HG03378 (cell line): Measurements from ENCODE around the gene ANO3.

Experiments used
- ATAC-seq: cut with Tn5 transposase; IDR thresholded peaks from one replicate; pipeline ENCODE4 v1.9.1; 2021; ENCODE audit warnings: mild to moderate bottlenecking, moderate library complexity; ENCODE audit not compliant: unreplicated experiment

Gene ANO3

DNA sequence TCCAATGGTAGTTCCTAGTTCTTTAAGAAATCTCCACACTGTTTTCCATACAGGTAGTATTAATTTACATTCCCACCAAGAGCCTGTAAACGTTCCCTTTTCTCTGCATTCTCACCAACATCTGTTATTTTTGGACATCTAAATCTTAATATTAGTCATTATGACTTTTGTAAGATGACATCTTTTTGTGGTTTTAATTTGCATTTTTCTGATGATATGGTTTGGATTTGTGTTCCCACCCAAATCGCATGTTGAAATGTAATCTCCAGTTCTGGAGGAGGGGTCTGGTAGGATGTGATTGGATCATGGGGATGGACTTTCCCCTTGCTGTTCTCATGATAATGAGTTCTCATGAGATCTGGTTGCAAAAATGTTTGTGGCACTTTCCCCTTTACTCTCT is 151.2 kb downstream of the ANO3 start:
- no peak for ATAC-seq

DNA sequence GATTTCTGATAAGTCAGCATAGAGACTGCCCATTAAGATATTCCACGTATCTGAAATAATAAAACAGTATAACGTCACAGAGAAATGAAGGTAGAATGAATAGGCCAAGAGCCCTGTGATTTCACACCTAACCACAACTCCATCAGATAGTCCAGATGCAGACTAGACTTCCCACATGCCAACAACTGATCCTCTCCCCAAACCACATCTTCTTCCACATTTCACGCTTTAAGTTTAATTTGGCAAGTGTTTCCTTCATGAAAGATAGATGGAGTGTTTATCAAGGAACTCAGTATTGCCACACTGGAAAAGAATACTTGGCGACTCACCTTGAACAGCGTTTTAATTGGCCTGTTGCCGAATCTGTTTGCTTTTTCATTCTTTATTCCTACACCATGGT is 158.6 kb downstream of the ANO3 start:
- no peak for ATAC-seq

GRCh38 chr11:26493616-26494015 is 161.7 kb downstream of the ANO3 start:
- ATAC-seq: no peak

- no peak for ATAC-seq
Measured at GRCh38 chr11:26507229-26507628, 175.3 kb downstream of the ANO3 start.

- no peak for ATAC-seq
Measured at GRCh38 chr11:26510164-26510563, 178.2 kb downstream of the ANO3 start.

- no peak for ATAC-seq
Measured at GRCh38 chr11:26510756-26511155, 178.8 kb downstream of the ANO3 start.

DNA sequence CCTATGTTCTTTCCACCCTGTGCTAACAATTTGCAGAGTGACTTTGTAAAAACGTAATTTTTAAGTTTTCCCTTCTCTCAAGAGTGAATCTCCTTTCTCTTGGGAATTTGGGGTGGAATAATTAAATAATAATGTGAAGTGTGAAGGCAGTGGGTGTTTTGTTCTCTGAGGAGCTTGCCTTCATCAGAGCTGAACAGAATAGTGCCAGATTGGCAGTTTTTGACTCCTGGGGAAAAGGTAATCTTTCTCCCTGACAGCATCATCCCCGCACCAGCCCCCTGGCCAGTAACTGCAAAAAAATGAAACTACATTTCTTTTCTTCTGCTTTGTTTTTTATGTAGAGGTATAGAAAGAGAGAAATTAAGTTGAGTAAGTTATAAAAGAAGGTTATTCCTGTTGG is 180.3 kb downstream of the ANO3 start:
- ATAC-seq: no peak

DNA sequence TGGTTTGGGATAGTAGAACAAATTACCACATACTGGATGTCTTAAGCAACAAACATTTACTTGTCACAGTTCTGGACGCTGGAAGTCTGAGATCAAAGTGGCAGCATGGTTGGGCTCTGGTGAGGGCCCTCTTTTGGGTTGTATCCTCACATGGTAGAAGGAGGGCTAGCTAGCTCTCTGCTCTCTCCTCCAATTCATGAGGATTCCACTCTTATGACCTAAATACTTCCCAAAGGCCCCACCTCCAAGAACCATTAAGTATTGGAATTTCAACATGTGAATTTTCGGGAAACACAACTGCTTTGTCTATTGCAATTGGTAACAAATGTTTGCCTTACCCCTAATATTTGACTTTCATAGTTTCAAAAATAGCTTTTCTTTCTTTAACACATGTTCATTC is 187.5 kb downstream of the ANO3 start:
- ATAC-seq: no peak

GRCh38 chr11:26522912-26523610 is 191.1 kb downstream of the ANO3 start:
- no peak for ATAC-seq

GRCh38 chr11:26527685-26528084 is 195.8 kb downstream of the ANO3 start:
- no peak for ATAC-seq

- no peak for ATAC-seq
Measured at GRCh38 chr11:26537341-26537740, 205.4 kb downstream of the ANO3 start.

GRCh38 chr11:26539517-26539916 is 207.6 kb downstream of the ANO3 start:
- ATAC-seq: no peak

- no peak for ATAC-seq
Measured at GRCh38 chr11:26541870-26542269, 209.9 kb downstream of the ANO3 start.

- no peak for ATAC-seq
Measured at GRCh38 chr11:26549176-26549575, 217.2 kb downstream of the ANO3 start.

DNA sequence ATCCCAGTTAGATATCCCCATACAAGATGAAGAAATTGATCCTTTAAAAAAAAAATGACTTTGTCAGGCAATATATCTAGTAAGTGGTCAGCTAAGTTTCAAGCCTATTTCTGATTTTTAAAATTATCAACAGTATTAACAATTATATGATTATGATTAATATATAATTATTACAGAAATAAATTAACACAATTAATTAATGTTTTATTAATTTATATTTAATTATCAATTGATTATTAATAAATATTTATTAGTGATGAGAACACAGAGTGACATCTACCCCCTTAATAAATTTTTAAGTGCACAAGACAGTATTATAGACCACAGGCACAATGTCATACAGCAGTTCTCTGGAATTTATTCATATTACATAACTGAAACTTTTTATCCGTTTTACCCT is 218.1 kb downstream of the ANO3 start:
- ATAC-seq: no peak

DNA sequence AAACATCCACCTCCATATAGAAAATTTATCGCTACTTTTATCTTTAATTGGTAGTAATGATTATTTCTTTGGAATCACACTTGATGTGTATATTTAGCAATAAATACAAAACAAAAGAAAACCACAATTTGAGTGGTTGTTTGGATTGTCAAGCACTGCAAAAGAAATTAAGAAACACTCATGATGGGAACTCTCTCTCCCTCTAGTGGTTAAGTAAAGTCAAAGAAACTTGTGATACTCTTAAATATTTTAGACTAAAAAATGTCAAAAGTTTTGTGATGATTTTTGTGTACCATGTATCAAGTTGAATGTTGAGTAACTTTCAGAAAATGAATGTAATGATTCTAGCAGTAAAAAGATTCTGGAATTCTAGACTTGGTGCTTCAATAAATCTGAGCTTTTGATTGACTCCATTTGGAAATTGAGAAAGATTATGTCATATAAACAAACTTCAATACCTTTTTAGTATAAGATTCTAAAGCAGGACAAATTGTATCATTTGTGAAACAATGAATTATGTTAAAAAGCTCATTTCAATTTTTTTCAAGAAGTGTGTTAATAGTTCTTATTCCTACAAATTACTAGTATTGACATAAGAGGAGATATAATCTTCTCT is 219.4 kb downstream of the ANO3 start:
- ATAC-seq: no peak

DNA sequence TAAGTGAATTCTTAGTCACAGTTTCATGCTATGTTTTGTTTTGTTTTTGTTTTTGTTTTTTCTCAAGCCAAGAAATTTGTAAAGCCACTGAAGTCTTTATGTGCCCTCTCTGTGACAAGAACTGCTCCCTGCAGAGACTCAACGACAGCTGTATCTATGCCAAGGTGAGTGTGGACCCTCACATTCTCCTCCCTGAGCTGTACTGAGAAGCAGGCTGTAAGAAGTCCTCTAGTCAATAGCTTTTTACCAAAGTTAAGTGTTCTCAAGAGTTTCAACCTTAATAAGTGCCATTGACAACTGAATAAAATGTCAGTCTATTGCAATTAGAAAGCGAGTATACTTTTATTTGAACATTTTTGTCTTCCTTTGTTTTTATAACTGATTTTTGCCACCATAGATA is 221.3 kb downstream of the ANO3 start:
- ATAC-seq: no peak

DNA sequence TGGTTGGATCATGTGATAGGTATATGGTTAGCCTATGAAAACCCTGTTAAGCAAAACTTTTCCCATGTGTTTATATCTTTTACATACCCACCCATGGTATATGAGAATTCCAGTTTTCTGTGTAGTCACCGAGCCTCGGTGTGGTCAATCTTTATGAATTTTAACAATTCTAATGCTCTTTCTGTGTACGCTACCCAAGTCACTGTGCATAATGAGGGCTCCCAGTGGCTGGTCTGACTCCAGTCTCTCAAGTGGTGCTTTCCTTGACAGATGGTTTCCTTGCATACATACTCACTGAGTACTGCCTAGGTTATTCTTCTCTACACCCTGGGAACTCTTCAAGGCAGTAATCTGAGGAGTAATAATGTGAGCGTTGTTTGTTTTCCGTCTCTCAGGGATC is 222.5 kb downstream of the ANO3 start:
- no peak for ATAC-seq

- no peak for ATAC-seq
Measured at GRCh38 chr11:26556582-26556981, 224.7 kb downstream of the ANO3 start.

DNA sequence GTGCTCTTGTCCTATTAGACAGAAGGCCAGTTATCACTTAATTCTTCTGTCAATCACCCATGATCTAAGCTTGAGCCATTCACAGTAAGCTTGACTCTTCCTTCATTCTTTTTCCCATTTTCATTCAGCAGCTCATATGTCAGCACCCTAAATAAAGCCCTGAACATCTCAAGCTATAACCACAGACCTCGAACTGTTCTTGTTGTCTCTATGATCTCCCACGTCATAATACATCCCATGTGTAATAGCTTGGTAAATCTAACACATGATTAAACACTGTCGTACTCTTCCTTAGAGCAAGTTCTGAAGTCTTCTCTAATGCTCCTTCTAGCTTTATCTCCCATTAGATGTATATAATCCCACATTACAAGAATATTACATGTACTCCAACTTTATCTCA is 225.7 kb downstream of the ANO3 start:
- ATAC-seq: no peak

GRCh38 chr11:26558190-26558589 is 226.3 kb downstream of the ANO3 start:
- ATAC-seq: no peak

- no peak for ATAC-seq
Measured at GRCh38 chr11:26569646-26570045, 237.7 kb downstream of the ANO3 start.
